Gastrocnemius medialis (tissue), 4 donors: ENCODE results near the gene DMKN.

Experiments
- POLR2A ChIP-seq, 2 donors: fragments of 450-650 bp; IDR thresholded peaks; one replicate each; pipeline ENCODE4 v1.6.1; 2017; ENCODE audit warnings: antibody characterized with exemption in 2 of 2, mild to moderate bottlenecking in 2 of 2, moderate library complexity in 2 of 2
- TF ChIP-seq, protein P1 (sequence below), 5 experiments: fragments of 450-650 bp in 3 of 5; fragments of 200-600 bp in 2 of 5; sonication (generic) in 2 of 5; IDR thresholded peaks in 4 of 5; conservative IDR thresholded peaks in 1 of 5; 1 replicate in 4 of 5; 2 replicates in 1 of 5; pipeline ENCODE4 v1.5.1; 2016 to 2019; ENCODE audit warnings: antibody characterized with exemption in 5 of 5, mild to moderate bottlenecking in 3 of 5, moderate library complexity in 3 of 5

DNA sequence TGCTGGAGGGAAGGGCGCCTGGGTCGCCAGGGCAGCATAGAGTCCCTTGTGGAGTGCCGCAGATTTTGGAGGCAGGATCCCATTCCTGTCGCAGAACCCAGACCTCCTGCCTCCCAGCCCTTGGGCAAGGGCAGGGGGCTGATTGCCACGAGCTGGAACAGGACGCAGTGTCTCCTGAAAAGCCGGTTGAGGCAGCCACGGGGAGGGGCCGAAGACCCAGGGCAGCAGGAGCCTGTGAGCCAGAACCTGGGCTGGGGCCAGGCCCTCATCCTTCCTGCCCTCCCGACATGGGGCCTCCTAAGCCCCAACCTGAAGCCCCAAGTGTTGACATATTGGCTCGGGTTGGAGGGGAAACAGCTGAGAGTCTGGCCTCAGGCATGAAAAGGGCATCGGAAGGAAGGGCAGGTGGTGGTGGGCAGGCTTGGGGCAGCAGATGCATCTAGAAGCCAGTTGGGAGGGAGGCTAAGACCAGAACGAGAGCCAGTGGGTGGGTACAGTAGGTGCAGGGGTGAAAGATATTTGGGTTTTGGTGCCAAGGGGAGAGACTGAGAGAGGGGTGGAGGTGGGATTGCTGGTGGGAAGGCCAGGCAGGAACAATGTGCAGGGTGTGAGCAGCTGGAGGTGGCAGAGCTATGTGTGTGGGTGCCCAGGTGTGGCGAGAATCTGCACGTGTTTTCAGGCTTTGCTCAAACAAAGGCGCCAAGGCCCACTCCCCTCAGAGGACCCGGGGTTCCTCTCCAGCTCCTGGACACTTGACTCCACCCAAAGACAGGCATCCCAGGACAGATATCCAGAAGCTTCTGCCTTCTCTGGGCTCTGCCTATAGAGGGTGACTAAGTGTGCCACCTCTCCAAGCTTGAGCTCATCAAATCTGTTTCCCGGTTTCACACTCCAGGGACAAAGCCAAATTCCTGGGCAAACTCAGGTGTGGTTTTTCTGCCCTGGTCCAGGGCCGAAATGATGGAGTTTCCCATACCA is 16.1 kb upstream of the DMKN start:
- TF ChIP-seq, protein P1, sequence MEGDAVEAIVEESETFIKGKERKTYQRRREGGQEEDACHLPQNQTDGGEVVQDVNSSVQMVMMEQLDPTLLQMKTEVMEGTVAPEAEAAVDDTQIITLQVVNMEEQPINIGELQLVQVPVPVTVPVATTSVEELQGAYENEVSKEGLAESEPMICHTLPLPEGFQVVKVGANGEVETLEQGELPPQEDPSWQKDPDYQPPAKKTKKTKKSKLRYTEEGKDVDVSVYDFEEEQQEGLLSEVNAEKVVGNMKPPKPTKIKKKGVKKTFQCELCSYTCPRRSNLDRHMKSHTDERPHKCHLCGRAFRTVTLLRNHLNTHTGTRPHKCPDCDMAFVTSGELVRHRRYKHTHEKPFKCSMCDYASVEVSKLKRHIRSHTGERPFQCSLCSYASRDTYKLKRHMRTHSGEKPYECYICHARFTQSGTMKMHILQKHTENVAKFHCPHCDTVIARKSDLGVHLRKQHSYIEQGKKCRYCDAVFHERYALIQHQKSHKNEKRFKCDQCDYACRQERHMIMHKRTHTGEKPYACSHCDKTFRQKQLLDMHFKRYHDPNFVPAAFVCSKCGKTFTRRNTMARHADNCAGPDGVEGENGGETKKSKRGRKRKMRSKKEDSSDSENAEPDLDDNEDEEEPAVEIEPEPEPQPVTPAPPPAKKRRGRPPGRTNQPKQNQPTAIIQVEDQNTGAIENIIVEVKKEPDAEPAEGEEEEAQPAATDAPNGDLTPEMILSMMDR (IDR thresholded peaks at IDR 0.05 in 4 of 5, conservative IDR thresholded peaks at IDR 0.05 in 1 of 5): no peak
- no peak for TF ChIP-seq POLR2A (IDR thresholded peaks at IDR 0.05)
